Stomach (tissue), 4 donors: Measurements from ENCODE around the gene ASS1.

Experiments
- EP300 ChIP-seq: sonication (generic); formaldehyde crosslinking; IDR thresholded peaks from one replicate; pipeline ENCODE4 v1.6.1; 2017; ENCODE audit warnings: antibody characterized with exemption
- POLR2A ChIP-seq, 4 donors: fragments of 450-650 bp; IDR thresholded peaks; one replicate each; pipeline ENCODE4 v1.6.1; 2016; ENCODE audit warnings: antibody characterized with exemption in 4 of 4, control low read depth in 2 of 4, mild to moderate bottlenecking in 1 of 4, moderate library complexity in 1 of 4
- TF ChIP-seq, protein P1 (sequence below), 7 experiments: fragments of 450-650 bp in 4 of 7; fragments of 200-600 bp in 3 of 7; sonication (generic) in 3 of 7; IDR thresholded peaks; one replicate each; pipeline ENCODE4 v1.5.1; 2016 to 2019; ENCODE audit warnings: antibody characterized with exemption in 7 of 7, control low read depth in 2 of 7, mild to moderate bottlenecking in 1 of 7

DNA sequence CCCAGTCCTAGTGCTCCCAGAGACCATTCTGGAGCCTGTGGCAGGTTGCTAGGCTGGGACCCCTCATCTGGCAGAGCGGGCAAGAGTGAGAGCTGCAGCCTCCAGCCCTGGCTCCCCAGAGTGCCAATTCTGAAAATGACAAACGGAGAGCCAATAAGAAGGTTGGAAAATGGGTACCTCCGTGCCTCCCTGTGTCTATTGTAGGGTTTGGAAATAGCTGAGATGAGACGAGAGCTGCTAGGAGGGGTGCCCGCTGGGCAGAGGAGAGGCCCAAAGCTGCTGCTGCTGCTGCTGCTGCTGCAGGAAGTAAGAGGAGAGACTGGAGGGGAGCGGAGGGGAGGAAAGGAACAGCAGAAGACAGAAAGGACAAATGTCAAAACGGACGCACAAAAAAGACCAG lies 98.6 kb downstream of the ASS1 start:
- TF ChIP-seq, protein P1, sequence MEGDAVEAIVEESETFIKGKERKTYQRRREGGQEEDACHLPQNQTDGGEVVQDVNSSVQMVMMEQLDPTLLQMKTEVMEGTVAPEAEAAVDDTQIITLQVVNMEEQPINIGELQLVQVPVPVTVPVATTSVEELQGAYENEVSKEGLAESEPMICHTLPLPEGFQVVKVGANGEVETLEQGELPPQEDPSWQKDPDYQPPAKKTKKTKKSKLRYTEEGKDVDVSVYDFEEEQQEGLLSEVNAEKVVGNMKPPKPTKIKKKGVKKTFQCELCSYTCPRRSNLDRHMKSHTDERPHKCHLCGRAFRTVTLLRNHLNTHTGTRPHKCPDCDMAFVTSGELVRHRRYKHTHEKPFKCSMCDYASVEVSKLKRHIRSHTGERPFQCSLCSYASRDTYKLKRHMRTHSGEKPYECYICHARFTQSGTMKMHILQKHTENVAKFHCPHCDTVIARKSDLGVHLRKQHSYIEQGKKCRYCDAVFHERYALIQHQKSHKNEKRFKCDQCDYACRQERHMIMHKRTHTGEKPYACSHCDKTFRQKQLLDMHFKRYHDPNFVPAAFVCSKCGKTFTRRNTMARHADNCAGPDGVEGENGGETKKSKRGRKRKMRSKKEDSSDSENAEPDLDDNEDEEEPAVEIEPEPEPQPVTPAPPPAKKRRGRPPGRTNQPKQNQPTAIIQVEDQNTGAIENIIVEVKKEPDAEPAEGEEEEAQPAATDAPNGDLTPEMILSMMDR (IDR thresholded peaks at IDR 0.05): no peak
- TF ChIP-seq EP300 (no peak), POLR2A (IDR thresholded peaks at IDR 0.05) (no peak)
